Stimulated activated CD8-positive, alpha-beta memory T cell treated with anti-CD3 and anti-CD28 coated beads, Interleukin-12 subunit alpha, Interleukin-12 subunit beta, amount 100 ng/mL, for 4 hours (primary cell): ENCODE results near the gene ZNF426.

Experiments
- DNase-seq: peaks from one replicate; pipeline ENCODE4 v3.0.0-alpha.2; 2020; ENCODE audit warnings: low read depth

The ZNF426 gene

GRCh38 chr19:9498183-9498902 is 40.1 kb downstream of the ZNF426 start, which contains the start of gene ZNF560:
ZNF560 (minus strand) TSS chr19:9498616; CDS start chr19:9475313, 23,303 bp downstream.
- DNase-seq = no peak

DNA sequence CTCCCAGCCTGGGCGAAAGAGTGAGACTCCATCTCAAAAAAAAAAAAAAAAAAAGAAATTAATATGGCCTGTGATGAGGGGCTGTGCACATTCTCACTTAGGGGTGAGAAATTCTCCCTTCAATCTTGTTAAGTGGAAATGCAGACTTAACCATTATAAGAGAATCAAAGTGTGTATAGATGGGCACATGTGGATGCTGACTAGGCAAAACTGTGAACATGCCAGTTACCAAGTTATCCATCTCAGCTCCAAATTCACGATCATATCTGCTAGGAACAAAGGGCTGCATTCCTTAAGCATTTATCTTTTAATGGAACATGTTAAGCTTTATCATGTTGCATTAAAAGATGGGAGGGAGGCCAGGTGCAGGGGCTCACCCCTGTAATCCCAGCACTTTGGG is 44.3 kb downstream of the ZNF426 start:
- no peak for DNase-seq

- DNase-seq = no peak
These were observed 51.4 kb downstream of the ZNF426 start for GRCh38 chr19:9487016-9487415.

- DNase-seq = no peak
These were observed 53.3 kb downstream of the ZNF426 start for GRCh38 chr19:9485140-9485539.

- no peak for DNase-seq
These were observed 63.5 kb downstream of the ZNF426 start for GRCh38 chr19:9474975-9475374.
